WTC11 (cell line): Measurements from ENCODE around the gene MTHFS. TPM values are rescaled to one million over a fixed set of nuclear protein-coding genes. Genes with fewer than 3 reads are reported as not detected.

Source experiments
- AFF4 ChIP-seq: sonication (generic); formaldehyde crosslinking; IDR thresholded peaks from 2 replicates; pipeline ENCODE4 v1.8.1; 2023; ENCODE audit warnings: mild to moderate bottlenecking, missing genetic modification reagents, borderline replicate concordance
- CREB1 ChIP-seq: sonication (generic); formaldehyde crosslinking; IDR thresholded peaks from 2 replicates; pipeline ENCODE4 v1.8.0; 2023; ENCODE audit warnings: mild to moderate bottlenecking, missing genetic modification reagents
- CREM ChIP-seq: sonication (generic); formaldehyde crosslinking; IDR thresholded peaks from 2 replicates; pipeline ENCODE4 v1.8.1; 2022; ENCODE audit warnings: mild to moderate bottlenecking, missing genetic modification reagents, moderate library complexity
- ELF4 ChIP-seq: sonication (generic); formaldehyde crosslinking; IDR thresholded peaks from 2 replicates; pipeline ENCODE4 v1.8.1; 2022; ENCODE audit warnings: low read depth, mild to moderate bottlenecking, moderate library complexity, missing genetic modification reagents
- ESRRA ChIP-seq: sonication (generic); formaldehyde crosslinking; IDR thresholded peaks from 2 replicates; pipeline ENCODE4 v1.8.1; 2022; ENCODE audit warnings: mild to moderate bottlenecking, missing genetic modification reagents, borderline replicate concordance
- GABPB1 ChIP-seq: sonication (generic); formaldehyde crosslinking; IDR thresholded peaks from 2 replicates; pipeline ENCODE4 v1.8.1; 2023; ENCODE audit warnings: mild to moderate bottlenecking, missing genetic modification reagents
- HMGXB4 ChIP-seq: sonication (generic); formaldehyde crosslinking; IDR thresholded peaks from 2 replicates; pipeline ENCODE4 v1.8.1; 2023; ENCODE audit warnings: mild to moderate bottlenecking, moderate library complexity, missing genetic modification reagents
- MAX ChIP-seq: sonication (generic); formaldehyde crosslinking; IDR thresholded peaks from 2 replicates; pipeline ENCODE4 v1.8.0; 2022; ENCODE audit warnings: mild to moderate bottlenecking, missing genetic modification reagents
- MYBL2 ChIP-seq: sonication (generic); formaldehyde crosslinking; IDR thresholded peaks from 2 replicates; pipeline ENCODE4 v1.8.1; 2023; ENCODE audit warnings: mild to moderate bottlenecking, moderate library complexity, missing genetic modification reagents
- NFATC4 ChIP-seq: fragments of 250-450 bp; sonication (Bioruptor Pico); IDR thresholded peaks from 2 replicates; pipeline ENCODE4 v1.9.0; 2021; ENCODE audit warnings: mild to moderate bottlenecking
- OVOL2 ChIP-seq: fragments of 250-450 bp; sonication (Bioruptor Pico); IDR thresholded peaks from 2 replicates; pipeline ENCODE4 v1.9.0; 2021; ENCODE audit warnings: mild to moderate bottlenecking, borderline replicate concordance
- PREB ChIP-seq: sonication (generic); formaldehyde crosslinking; IDR thresholded peaks from 2 replicates; pipeline ENCODE4 v1.8.1; 2022; ENCODE audit warnings: mild to moderate bottlenecking, missing genetic modification reagents, moderate library complexity, borderline replicate concordance
- PRRX2 ChIP-seq: fragments of 250-450 bp; sonication (Bioruptor Pico); IDR thresholded peaks from 2 replicates; pipeline ENCODE4 v1.8.0; 2021; ENCODE audit warnings: mild to moderate bottlenecking
- RORB ChIP-seq: fragments of 250-450 bp; sonication (Bioruptor Pico); IDR thresholded peaks from 2 replicates; pipeline ENCODE4 v1.9.0; 2021; ENCODE audit warnings: mild to moderate bottlenecking
- SMAD3 ChIP-seq: sonication (generic); formaldehyde crosslinking; IDR thresholded peaks from 2 replicates; pipeline ENCODE4 v1.8.0; 2022; ENCODE audit warnings: missing genetic modification reagents, mild to moderate bottlenecking, borderline replicate concordance
- SMAD4 ChIP-seq: sonication (generic); formaldehyde crosslinking; IDR thresholded peaks from 2 replicates; pipeline ENCODE4 v1.8.0; 2022; ENCODE audit warnings: mild to moderate bottlenecking, missing genetic modification reagents
- SP1 ChIP-seq: sonication (generic); formaldehyde crosslinking; conservative IDR thresholded peaks from 2 replicates; pipeline ENCODE4 v1.8.1; 2022; ENCODE audit warnings: missing genetic modification reagents
- TP53 ChIP-seq: sonication (generic); formaldehyde crosslinking; IDR thresholded peaks from 2 replicates; pipeline ENCODE4 v1.8.1; 2023; ENCODE audit warnings: mild to moderate bottlenecking, missing genetic modification reagents
- USF1 ChIP-seq: sonication (generic); formaldehyde crosslinking; IDR thresholded peaks from 2 replicates; pipeline ENCODE4 v1.8.0; 2022; ENCODE audit warnings: mild to moderate bottlenecking, missing genetic modification reagents
- USF2 ChIP-seq: sonication (generic); formaldehyde crosslinking; IDR thresholded peaks from 2 replicates; pipeline ENCODE4 v1.8.1; 2023; ENCODE audit warnings: mild to moderate bottlenecking, missing genetic modification reagents, moderate library complexity
- ZBTB21 ChIP-seq: sonication (generic); formaldehyde crosslinking; IDR thresholded peaks from 2 replicates; pipeline ENCODE4 v1.8.1; 2023; ENCODE audit warnings: mild to moderate bottlenecking, missing genetic modification reagents, borderline replicate concordance
- ZBTB43 ChIP-seq: sonication (generic); formaldehyde crosslinking; IDR thresholded peaks from 2 replicates; pipeline ENCODE4 v1.8.1; 2023; ENCODE audit warnings: mild to moderate bottlenecking, missing genetic modification reagents
- ZMAT4 ChIP-seq: fragments of 250-450 bp; sonication (Bioruptor Pico); IDR thresholded peaks from 2 replicates; pipeline ENCODE4 v1.9.0; 2021; ENCODE audit warnings: mild to moderate bottlenecking
- ZNF121 ChIP-seq: sonication (generic); formaldehyde crosslinking; IDR thresholded peaks from 2 replicates; pipeline ENCODE4 v1.8.0; 2023; ENCODE audit warnings: missing genetic modification reagents
- ZNF138 ChIP-seq: sonication (generic); formaldehyde crosslinking; conservative IDR thresholded peaks from 2 replicates; pipeline ENCODE4 v1.8.1; 2022; ENCODE audit warnings: mild to moderate bottlenecking, moderate library complexity, missing genetic modification reagents
- ZNF416 ChIP-seq: fragments of 250-450 bp; sonication (Bioruptor Pico); IDR thresholded peaks from 2 replicates; pipeline ENCODE4 v1.9.0; 2021; ENCODE audit warnings: mild to moderate bottlenecking, inconsistent platforms
- ZNF512 ChIP-seq: sonication (generic); formaldehyde crosslinking; IDR thresholded peaks from 2 replicates; pipeline ENCODE4 v1.8.1; 2022; ENCODE audit warnings: missing genetic modification reagents, borderline replicate concordance
- ZNF671 ChIP-seq: fragments of 250-450 bp; sonication (Bioruptor Pico); IDR thresholded peaks from 2 replicates; pipeline ENCODE4 v1.8.0; 2021; ENCODE audit warnings: mild to moderate bottlenecking
- total RNA-seq: library from RNA; stranded (reverse); gene quantifications from 3 replicates; pipeline ENCODE4 v1.2.3, GENCODE V29; 2021

The MTHFS gene
- total RNA-seq, 1 experiment from 2014 or later: 24.8 TPM

- no peak for TF ChIP-seq PRRX2 (CRISPR knock-in tag)
- peak; percentile 34; the same call in 1 of the 2 replicates for TF ChIP-seq ZBTB21 (CRISPR knock-in tag)
- TF ChIP-seq CREM: peak; percentile 68; the same call in 1 of the 2 replicates
- TF ChIP-seq RORB (CRISPR knock-in tag): no peak
- no peak for TF ChIP-seq ZNF512 (CRISPR knock-in tag)
- peak; percentile 79 for TF ChIP-seq MAX (CRISPR knock-in tag)
- no peak for TF ChIP-seq CREB1 (CRISPR knock-in tag)
- TF ChIP-seq AFF4 (CRISPR knock-in tag): no peak
- TF ChIP-seq USF2: no peak
- TF ChIP-seq USF1: no peak; the same call in 1 of the 2 replicates
- peak; percentile 20; the same call in 1 of the 2 replicates for TF ChIP-seq TP53 (CRISPR knock-in tag)
- TF ChIP-seq PREB: no peak
- no peak for TF ChIP-seq ZNF138 (CRISPR knock-in tag)
- peak; percentile 78; the same call in 1 of the 2 replicates for TF ChIP-seq ZBTB43
- TF ChIP-seq MYBL2 (CRISPR knock-in tag): peak; percentile 61; the same call in 1 of the 2 replicates
- no peak for TF ChIP-seq ZNF121 (CRISPR knock-in tag)
- peak; percentile 96 for TF ChIP-seq HMGXB4 (CRISPR knock-in tag)
- TF ChIP-seq ESRRA (CRISPR knock-in tag): peak; percentile 69; the same call in 1 of the 2 replicates
- TF ChIP-seq SMAD3: no peak; the same call in 1 of the 2 replicates
- TF ChIP-seq NFATC4 (CRISPR knock-in tag): no peak
- peak; percentile 71; the same call in 1 of the 2 replicates for TF ChIP-seq SP1 (CRISPR knock-in tag)
- TF ChIP-seq ZMAT4 (CRISPR knock-in tag): no peak
- no peak for TF ChIP-seq OVOL2 (CRISPR knock-in tag)
- TF ChIP-seq GABPB1: peak; percentile 42; the same call in 1 of the 2 replicates
- TF ChIP-seq ELF4 (CRISPR knock-in tag): no peak
- TF ChIP-seq SMAD4 (CRISPR knock-in tag): no peak
- TF ChIP-seq ZNF416: 0 out of 2 replicates have a peak, but pooled peaks have one; percentile 37
- no peak for TF ChIP-seq ZNF671 (CRISPR knock-in tag)
These were observed at the start of gene MTHFS (continued) for GRCh38 chr15:79896634-79897379.
